Activated T-helper 1 cell treated with anti-CD3 and anti-CD28 coated beads, Interleukin-12 subunit alpha, Interleukin-12 subunit beta, Interleukin-2, Interleukin-4 antibody, amounts not matched to agents 30 ng/mL and 10 ng/mL and 1 ng/mL, durations not matched to agents 14 hours and 24 hours and 36 hours (primary cell): ENCODE data around the gene DPP6. TPM values are rescaled to one million over a fixed set of nuclear protein-coding genes. Genes with fewer than 3 reads are reported as not detected.

ENCODE experiments used
- DNase-seq: peaks from one replicate; pipeline ENCODE4 v3.0.0; 2021; ENCODE audit warnings: low spot score
- H3K27ac Mint-ChIP-seq: one replicate; pipeline ENCODE4 v1.8.0; 2021; ENCODE audit warnings: mild to moderate bottlenecking, mixed read lengths
- H3K27me3 Mint-ChIP-seq: one replicate; pipeline ENCODE4 v1.8.0; 2022; ENCODE audit warnings: mild to moderate bottlenecking, moderate library complexity, mixed read lengths; ENCODE audit not compliant: insufficient read depth
- H3K36me3 Mint-ChIP-seq: one replicate; pipeline ENCODE4 v1.8.0; 2021; ENCODE audit warnings: low read depth, mixed read lengths
- H3K4me1 Mint-ChIP-seq: one replicate; pipeline ENCODE4 v1.8.0; 2021; ENCODE audit warnings: low read depth, mixed read lengths
- H3K4me3 Mint-ChIP-seq: one replicate; pipeline ENCODE4 v1.8.0; 2021; ENCODE audit warnings: mild to moderate bottlenecking, moderate library complexity, mixed read lengths
- H3K9me3 Mint-ChIP-seq: one replicate; pipeline ENCODE4 v1.8.0; 2021; ENCODE audit warnings: mixed read lengths
- intact Hi-C: fragments of 100-400 bp; cut with micrococcal nuclease; formaldehyde crosslinking; loops from one replicate; pipeline ENCODE4 v1.15.1; 2024
- total RNA-seq: library from RNA; stranded (reverse); gene quantifications from 2 replicates; pipeline ENCODE4 v1.2.3, GENCODE V29; 2022

Gene DPP6
- total RNA-seq, 1 donor from 2014 or later = not detected

- intact Hi-C loops = no loop called here
- Mint-ChIP-seq H3K27me3 (no peaks in the 10 kb centered on the region), H3K36me3 (no peaks in the 10 kb centered on the region), H3K9me3 (no peaks in the 10 kb centered on the region), H3K27ac (no peak overlapping the region), H3K4me1 (no peaks in the 10 kb centered on the region), H3K4me3 (no peak overlapping the region)
- no peak for DNase-seq
Observed at GRCh38 chr7:154564676-154565075, 512.5 kb downstream of the DPP6 start.

GRCh38 chr7:154566877-154567276 lies 514.7 kb downstream of the DPP6 start:
- DNase-seq = no peak
- Mint-ChIP-seq H3K4me3 (no peak overlapping the region), H3K27me3 (no peaks in the 10 kb centered on the region), H3K9me3 (no peaks in the 10 kb centered on the region), H3K4me1 (no peaks in the 10 kb centered on the region), H3K27ac (no peak overlapping the region), H3K36me3 (no peaks in the 10 kb centered on the region)
- intact Hi-C loops = no loop called here

GRCh38 chr7:154568346-154568745 lies 516.1 kb downstream of the DPP6 start:
- Mint-ChIP-seq H3K27me3 (no peaks in the 10 kb centered on the region), H3K36me3 (no peaks in the 10 kb centered on the region), H3K4me1 (no peaks in the 10 kb centered on the region), H3K27ac (no peak overlapping the region), H3K9me3 (no peaks in the 10 kb centered on the region), H3K4me3 (no peak overlapping the region)
- DNase-seq = no peak
- intact Hi-C loops = no loop called here

GRCh38 chr7:154569916-154570315 lies 517.7 kb downstream of the DPP6 start:
- H3K27me3 Mint-ChIP-seq = no peaks in the 10 kb centered on the region
- H3K27ac Mint-ChIP-seq = no peak overlapping the region
- no peak for DNase-seq
- no peaks in the 10 kb centered on the region for H3K4me1 Mint-ChIP-seq
- H3K4me3 Mint-ChIP-seq = no peak overlapping the region
- intact Hi-C loops = no loop called here
- H3K36me3 Mint-ChIP-seq = no peaks in the 10 kb centered on the region
- H3K9me3 Mint-ChIP-seq = no peaks in the 10 kb centered on the region

- no peak for DNase-seq
- no peaks in the 10 kb centered on the region for H3K27me3 Mint-ChIP-seq
- H3K27ac Mint-ChIP-seq = no peak overlapping the region
- H3K9me3 Mint-ChIP-seq = no peaks in the 10 kb centered on the region
- intact Hi-C loops = no loop called here
- H3K4me1 Mint-ChIP-seq = no peaks in the 10 kb centered on the region
- no peaks in the 10 kb centered on the region for H3K36me3 Mint-ChIP-seq
- H3K4me3 Mint-ChIP-seq = no peak overlapping the region
Observed at GRCh38 chr7:154571772-154572171, 519.6 kb downstream of the DPP6 start.

- intact Hi-C loops = no loop called here
- H3K36me3 Mint-ChIP-seq = no peaks in the 10 kb centered on the region
- no peaks in the 10 kb centered on the region for H3K9me3 Mint-ChIP-seq
- H3K27me3 Mint-ChIP-seq = no peaks in the 10 kb centered on the region
- H3K27ac Mint-ChIP-seq = no peak overlapping the region
- H3K4me1 Mint-ChIP-seq = no peaks in the 10 kb centered on the region
- DNase-seq = no peak
- H3K4me3 Mint-ChIP-seq = no peak overlapping the region
Observed at GRCh38 chr7:154574235-154574634, 522.0 kb downstream of the DPP6 start.

- Mint-ChIP-seq H3K27me3 (no peaks in the 10 kb centered on the region), H3K4me3 (no peak overlapping the region), H3K27ac (no peak overlapping the region), H3K4me1 (no peaks in the 10 kb centered on the region), H3K9me3 (no peaks in the 10 kb centered on the region), H3K36me3 (no peaks in the 10 kb centered on the region)
- DNase-seq = no peak
- intact Hi-C loops = no loop called here
Observed at GRCh38 chr7:154575497-154575896, 523.3 kb downstream of the DPP6 start.

GRCh38 chr7:154576604-154577003 lies 524.4 kb downstream of the DPP6 start:
- DNase-seq = no peak
- no peaks in the 10 kb centered on the region for H3K27me3 Mint-ChIP-seq
- no peaks in the 10 kb centered on the region for H3K36me3 Mint-ChIP-seq
- intact Hi-C loops = no loop called here
- H3K4me1 Mint-ChIP-seq = no peaks in the 10 kb centered on the region
- no peak overlapping the region for H3K27ac Mint-ChIP-seq
- no peaks in the 10 kb centered on the region for H3K9me3 Mint-ChIP-seq
- H3K4me3 Mint-ChIP-seq = no peak overlapping the region

GRCh38 chr7:154577141-154577873 lies 525.1 kb downstream of the DPP6 start:
- no peak for DNase-seq
- intact Hi-C loops = no loop called here

GRCh38 chr7:154578336-154578735 lies 526.1 kb downstream of the DPP6 start:
- intact Hi-C loops = no loop called here
- Mint-ChIP-seq H3K4me3 (no peak overlapping the region), H3K36me3 (no peaks in the 10 kb centered on the region), H3K4me1 (no peaks in the 10 kb centered on the region), H3K27ac (no peak overlapping the region), H3K27me3 (no peaks in the 10 kb centered on the region), H3K9me3 (peaks cover under 1% of the 10 kb centered on the region)
- DNase-seq = no peak

More at GRCh38 chr7:154577141-154577873, 525.1 kb downstream of the DPP6 start:
- Mint-ChIP-seq H3K4me1 (no peaks in the 10 kb centered on the region), H3K4me3 (no peak overlapping the region), H3K27ac (no peak overlapping the region), H3K27me3 (no peaks in the 10 kb centered on the region), H3K9me3 (no peaks in the 10 kb centered on the region), H3K36me3 (no peaks in the 10 kb centered on the region)

- no peak overlapping the region for H3K27ac Mint-ChIP-seq
- intact Hi-C loops = no loop called here
- H3K4me3 Mint-ChIP-seq = no peak overlapping the region
- peaks cover 10% of the 10 kb centered on the region for H3K9me3 Mint-ChIP-seq
- no peaks in the 10 kb centered on the region for H3K27me3 Mint-ChIP-seq
- no peak for DNase-seq
- H3K36me3 Mint-ChIP-seq = no peaks in the 10 kb centered on the region
- H3K4me1 Mint-ChIP-seq = no peaks in the 10 kb centered on the region
Observed at GRCh38 chr7:154579711-154580110, 527.5 kb downstream of the DPP6 start.

- Mint-ChIP-seq H3K9me3 (peaks cover 10% of the 10 kb centered on the region), H3K27ac (no peak overlapping the region), H3K36me3 (no peaks in the 10 kb centered on the region), H3K27me3 (no peaks in the 10 kb centered on the region), H3K4me1 (no peaks in the 10 kb centered on the region), H3K4me3 (no peak overlapping the region)
- no peak for DNase-seq
- intact Hi-C loops = no loop called here
Observed at GRCh38 chr7:154581251-154581890, 529.2 kb downstream of the DPP6 start.

- Mint-ChIP-seq H3K27ac (no peak overlapping the region), H3K9me3 (peaks cover 10% of the 10 kb centered on the region), H3K36me3 (no peaks in the 10 kb centered on the region), H3K27me3 (no peaks in the 10 kb centered on the region), H3K4me1 (no peaks in the 10 kb centered on the region), H3K4me3 (no peak overlapping the region)
- intact Hi-C loops = no loop called here
- DNase-seq = no peak
Observed at GRCh38 chr7:154583454-154583853, 531.3 kb downstream of the DPP6 start.
